GM21786 (cell line): ENCODE data around the gene C19orf12.

Source experiments
- ATAC-seq: cut with Tn5 transposase; IDR thresholded peaks from one replicate; pipeline ENCODE4 v1.9.1; 2021; ENCODE audit not compliant: unreplicated experiment

The C19orf12 gene

DNA sequence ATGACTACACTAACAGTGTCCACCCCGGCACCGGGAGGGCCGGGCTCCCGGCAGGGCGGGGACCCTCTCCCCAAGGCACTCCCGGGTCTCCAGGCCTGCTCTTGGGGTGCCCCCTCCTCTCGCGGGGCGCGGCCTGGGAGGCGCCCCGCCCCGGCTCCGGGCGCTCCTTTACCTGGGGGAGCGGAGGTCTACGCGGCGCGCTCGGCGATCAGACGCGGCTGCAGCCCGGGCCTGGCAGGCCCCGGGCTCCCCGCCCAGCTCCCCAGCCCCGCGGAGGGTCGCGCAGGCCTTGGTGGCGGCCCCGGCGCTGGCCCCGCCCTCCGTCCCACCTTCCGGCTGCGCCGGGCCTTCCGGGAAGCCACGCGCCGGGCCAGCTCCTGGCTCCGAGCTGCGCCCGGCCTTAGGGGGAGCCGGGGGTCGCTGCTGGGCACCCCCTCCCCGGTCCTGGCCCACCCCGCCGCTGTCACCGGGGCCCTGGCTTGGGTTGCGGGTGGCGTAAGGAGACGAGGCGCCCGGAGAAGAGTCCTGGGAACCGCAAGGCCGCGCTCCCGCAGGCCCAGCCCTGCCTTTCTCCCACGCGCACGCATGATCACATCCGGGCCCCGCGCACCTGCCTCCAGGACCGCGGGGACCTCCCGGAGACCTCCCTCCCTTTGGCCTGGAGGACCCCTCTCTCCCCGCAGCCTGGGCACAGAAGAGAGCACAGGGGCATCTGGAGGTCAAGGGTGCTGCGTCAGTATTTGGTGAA is at the start of gene C19orf12:
Gene C19orf12 (minus strand): TSS at position 309 of the 748 bp plus-strand sequence. CDS start 6,848 bp downstream, outside the sequence.
- ATAC-seq: peak; percentile 69

DNA sequence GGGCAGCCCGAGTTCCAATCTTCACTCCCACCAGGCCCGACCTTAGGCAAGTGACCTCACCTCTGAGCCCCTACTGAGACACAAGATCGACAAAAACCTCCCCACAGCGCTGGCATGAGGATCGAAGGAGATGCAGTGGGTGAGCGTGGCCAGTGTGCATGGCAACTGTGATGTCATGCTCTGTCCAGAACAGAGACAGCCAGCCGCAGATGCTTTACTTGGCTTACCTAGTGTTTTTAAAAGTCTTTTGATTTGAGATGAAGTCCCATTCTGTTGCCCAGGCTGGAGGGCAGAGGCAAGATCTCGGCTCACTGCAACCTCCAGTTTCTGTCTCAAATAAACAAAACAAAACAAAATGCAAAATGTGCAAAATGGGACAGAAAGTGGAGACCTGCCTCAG is 49.3 kb upstream of the C19orf12 start:
- ATAC-seq: no peak

DNA sequence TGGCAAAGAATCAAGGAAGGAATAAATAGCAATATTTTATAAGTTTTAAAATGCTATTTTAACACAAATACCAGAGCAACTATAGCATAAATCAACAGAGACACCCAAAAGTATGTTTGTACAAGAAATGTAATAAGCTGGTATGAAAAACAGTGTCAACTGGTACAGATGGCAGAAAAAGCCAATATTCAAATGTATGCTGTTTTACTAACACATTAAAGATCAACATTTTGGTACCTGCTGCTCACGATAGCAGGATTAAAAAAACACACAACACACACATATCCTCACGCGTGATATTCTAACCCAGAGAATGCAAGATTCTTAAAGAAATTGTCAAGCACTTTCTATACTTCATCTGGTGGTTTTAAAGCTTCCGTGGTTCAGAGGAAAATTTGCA is 48.1 kb upstream of the C19orf12 start:
- ATAC-seq: no peak

DNA sequence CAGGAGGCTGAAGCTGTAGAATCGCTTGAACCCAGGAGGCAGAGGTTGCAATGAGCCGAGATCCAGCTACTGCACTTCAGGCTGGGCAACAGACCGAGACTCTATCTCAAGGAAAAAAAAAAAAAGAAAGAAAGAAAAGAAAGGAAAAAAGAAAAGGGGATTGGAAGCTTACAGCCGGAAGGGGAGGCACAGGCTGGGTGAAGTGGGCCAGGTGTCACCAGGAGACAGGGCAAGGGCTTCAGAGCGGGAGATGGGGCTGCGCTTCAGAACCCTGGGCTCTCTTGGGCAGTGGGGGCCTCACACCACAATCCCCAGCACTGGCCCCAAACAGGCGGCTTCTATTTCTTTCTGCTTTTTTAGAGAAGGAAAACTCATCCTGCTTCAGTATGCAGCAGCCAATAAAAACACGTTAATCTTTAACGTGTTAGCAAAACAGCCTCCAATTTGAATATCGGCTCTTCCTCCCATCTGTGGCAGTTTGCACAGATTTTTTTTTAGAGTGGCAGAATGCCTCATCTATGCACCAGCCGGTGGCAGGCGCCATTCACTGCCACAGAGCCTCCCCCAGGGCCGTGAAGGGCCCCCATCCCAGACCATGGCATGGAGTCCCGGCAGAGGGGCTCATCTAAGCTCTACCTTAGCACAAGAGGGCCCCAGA is 46.6 kb upstream of the C19orf12 start:
- ATAC-seq: no peak

DNA sequence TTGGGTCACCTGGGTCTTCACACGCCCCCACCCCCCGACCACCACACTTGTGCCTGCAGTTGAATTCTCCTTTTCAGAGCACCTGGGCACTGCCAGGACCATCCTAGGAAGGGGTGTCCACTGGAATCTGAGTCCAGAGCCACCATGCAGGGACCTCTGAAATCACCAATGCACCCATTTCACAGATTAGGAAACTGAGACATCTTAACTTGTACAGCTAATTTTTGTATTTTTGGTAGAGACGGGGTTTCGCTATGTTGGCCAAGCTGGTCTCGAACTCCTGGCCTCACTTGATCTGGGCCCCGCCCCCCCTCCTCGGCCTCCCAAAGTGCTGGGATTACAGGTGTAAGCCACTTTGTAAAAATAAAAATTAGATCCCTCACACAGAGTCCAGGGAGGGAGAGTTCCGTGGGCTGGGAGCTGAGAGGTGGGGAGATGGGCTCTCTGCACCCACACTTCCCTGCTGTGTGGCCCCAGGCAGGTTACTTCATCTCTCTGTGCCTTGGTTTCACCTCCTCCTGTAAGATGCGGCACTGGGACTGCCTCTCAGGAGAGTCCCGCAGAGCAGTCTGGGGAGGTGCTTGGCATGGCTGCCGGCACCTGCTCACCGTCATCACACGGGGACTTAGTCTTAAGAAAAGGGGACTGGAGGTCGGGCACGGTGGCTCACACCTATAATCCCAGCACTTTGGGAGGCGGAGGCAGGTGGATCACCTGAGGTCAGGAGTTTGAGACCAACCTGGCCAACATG is 45.9 kb upstream of the C19orf12 start:
- no peak for ATAC-seq

DNA sequence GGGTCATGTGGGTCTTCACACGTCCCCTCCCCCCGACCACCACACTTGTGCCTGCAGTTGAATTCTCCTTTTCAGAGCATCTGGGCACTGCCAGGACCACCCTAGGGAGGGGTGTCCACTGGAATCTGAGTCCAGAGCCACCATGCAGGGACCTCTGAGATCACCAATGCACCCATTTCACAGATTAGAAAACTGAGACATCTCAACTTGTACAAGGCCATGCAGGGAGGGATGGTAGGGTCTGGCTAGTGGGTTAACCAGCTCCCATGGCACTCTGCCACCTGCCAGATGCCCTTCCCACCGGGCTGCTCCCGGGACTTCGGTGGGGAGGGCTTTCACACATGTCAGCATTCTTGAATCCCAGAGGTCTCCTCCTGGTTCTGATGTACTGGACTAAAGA is 44.3 kb upstream of the C19orf12 start:
- no peak for ATAC-seq

DNA sequence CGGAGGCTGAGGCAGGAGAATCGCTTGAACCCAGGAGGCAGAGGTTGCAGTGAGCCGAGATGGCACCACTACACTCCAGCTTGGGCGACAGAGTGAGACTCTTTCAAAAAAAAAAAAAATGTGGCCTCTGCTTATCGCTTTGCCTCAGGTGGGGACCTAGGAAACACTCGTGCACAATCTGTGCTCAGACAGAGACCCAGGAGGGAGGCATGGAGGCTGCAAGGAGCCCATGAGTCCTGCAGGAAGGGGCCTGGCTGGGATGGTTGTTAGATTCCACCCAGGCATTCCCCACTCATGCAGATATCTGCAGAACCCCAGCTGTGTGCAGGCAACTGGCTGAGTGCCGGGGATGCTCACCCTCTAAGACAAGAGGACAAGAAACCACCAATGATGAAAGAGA is 43.8 kb upstream of the C19orf12 start:
- ATAC-seq: no peak

DNA sequence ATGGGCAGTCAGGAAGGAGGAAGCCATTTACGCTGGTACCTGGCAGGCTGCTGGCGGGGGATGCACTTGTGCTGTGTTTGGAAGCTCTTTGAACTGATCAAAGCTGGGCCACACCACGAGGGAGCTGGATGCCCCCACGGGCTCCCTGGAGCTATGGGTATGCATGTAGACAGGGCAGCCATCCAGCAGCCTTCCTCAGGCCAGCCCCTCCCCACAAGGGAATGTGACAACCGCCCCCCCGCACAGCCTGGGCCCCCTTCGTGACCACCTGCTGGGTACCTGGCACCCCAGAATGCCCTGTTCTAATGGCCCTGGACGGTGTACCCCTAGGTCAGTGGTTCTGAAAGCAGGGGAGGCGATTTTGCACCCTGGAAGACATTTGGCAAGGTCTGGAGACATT is 42.5 kb upstream of the C19orf12 start:
- ATAC-seq: no peak

DNA sequence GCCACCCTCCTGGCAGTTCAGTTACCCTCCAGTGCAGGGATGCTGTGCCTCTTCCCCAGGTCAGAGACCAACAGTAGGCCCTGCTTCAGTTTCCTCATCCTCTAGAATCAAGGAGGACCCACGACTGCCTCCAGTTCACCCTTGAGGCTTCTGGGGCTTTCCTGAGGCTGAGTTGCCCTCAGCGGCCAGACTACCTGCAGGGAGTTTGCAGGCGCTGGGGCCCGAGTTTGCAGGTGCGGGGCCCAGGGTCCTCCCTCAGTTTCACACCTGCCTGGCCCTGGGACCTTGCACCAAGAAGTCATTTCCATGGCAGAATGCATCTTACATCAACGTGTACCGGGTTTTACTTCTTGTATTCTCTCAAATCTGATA is 38.9 kb upstream of the C19orf12 start:
- ATAC-seq: no peak

DNA sequence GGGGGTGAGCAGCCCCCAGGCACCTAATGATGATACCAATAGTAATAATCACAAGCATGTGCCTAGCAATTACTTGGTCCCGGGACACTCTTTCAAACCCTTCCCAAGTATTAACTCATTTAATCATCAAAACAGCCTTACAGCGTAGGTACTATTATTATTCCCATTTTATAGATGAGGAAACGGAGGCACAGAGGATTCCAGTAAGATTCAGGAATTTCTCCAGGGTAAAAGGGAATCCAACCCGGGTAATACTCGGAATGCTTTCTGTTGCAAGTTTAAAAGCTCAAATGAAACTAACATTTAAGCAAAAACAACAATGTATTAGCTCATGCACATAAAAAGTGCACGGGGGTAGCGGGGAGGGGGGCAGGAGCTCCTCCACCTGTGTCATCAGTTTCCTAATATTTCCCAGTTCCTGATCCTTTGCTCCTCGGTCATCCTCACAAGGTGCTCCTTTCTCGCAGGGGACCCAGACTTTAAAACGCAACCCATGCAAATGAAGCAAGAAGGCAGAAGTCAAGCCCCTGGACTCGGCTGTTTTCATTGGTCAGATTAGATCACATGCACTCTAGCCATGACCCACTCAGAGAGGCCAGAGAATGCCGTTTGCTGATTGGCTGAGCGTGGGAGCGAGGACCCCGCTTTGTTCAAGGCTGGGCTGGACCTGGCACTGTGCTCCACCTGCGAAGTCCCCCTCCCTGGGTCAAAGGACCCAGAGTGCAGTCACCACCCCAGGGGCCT is 38.3 kb upstream of the C19orf12 start:
- no peak for ATAC-seq

DNA sequence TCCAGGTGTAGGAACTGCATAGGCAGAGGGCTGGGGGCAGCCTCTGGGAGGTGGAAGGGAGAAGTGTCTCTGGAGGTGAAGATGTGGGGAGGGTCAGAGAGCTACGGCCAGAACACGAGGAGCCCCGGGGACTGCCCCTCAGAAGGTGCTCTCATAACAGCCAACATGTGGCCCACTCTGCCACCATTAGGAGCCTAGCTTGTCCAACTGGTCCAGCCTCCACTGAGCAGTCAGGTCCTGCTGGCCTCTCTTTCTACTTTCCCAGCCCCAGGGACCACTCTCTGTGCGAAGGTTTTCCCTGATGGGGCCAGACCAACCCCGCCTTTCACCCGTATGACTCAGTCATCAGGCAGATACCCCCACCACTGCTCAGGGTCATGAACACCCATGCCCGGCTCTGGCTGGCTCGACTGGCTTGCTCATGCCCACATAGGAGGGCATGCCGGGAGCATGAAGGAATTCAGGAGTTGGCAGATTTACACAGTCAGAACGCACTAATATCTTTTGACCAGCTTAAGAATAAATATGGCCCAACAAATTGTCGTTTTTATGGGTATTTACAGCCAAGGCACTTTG is 37.5 kb upstream of the C19orf12 start:
- ATAC-seq: no peak

DNA sequence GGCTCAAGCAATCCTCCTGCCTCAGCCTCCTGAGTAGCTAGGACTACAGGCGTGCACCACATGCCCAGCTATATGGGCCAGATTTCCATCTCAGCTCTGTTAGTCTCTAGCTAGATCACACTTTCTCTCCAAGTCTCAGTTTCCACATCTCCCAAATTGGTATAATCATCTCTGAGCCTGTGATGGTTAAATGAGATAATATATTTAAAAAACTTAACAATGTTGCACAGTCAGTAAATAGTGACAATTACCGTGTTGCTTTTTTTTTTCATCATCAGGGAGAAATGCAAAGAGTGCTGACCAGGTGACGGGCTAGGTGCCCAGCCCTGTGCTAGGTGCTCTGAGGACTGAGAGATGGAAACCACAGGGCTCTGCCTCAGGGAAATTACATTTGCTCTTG is 36.9 kb upstream of the C19orf12 start:
- no peak for ATAC-seq

DNA sequence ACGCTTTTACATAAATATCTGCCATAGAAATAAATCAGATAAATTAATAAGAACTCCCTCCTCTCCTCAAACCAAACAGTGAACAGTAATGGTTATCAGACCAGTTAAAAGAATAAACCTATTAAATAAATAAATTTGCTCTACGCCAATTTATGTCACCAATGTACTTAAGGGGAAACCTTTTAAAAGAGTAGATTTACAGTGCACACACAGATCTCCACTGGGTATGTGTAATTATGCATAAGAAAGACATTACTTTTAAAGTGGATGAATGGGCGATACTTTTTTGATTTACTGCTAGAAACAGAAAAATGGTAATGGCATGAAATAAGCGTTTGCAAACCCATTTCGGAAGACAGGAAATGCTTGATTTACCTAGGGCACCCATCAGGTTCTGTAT is 34.9 kb upstream of the C19orf12 start:
- no peak for ATAC-seq

DNA sequence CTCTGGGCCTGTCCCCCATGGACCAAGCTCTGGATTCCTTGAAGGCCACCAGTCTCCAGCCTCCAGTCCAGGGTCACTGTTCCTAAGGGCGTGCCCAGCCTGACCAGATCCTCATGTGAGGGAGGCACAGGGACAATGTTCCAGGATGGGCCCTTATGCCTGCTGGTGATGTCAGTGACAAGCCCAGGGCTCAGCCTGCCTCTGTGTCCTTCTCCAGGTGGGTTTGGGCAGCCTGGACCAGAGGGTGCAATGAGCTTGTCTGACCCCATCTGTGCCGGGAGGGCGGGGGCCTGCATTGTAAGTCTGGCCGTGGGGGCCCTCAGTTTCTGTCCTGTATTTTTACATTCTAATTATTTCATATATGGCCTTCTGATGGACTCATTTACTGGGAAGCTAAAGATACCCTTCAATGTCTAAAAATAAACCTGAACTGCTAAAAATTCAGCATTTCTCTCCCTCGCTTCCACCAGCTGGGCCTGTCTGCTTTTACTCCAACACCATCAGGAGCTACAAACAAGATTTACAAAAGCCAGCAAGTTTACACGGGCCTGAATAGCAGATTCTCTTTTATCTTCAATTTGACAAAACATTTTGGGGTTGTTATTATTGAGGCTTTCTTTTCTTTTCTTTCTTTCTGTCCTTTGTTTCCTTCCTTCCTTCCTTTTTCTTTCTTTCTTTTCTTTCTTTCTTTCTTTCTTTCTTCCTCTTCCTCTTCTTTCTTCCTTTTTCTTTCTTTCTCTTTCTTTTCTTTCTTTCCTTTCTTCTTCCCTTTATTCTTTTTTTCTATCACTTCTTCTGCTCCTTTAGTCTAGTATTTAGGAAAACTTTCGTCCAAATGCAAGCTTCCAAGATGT is 34.2 kb upstream of the C19orf12 start:
- ATAC-seq: no peak

DNA sequence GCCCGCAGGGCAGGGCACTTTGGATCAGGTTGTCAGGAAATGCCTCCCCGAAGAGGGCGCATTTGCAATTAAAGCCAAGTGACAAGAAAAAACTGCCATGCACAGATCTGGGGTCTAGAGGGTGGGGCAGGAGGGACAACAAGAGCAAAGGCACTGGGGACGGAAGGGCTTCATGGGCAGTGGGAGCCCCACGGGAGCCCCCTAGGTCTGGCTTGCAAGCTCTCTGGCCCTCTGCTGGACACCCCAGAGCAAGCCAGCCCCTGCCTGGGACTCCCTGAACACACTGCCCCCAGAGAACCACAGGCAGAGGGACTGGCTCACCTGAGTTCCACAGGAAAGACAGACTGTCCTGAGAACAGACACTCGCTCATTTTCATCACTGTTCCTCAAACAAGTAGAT is 30.2 kb upstream of the C19orf12 start:
- no peak for ATAC-seq

DNA sequence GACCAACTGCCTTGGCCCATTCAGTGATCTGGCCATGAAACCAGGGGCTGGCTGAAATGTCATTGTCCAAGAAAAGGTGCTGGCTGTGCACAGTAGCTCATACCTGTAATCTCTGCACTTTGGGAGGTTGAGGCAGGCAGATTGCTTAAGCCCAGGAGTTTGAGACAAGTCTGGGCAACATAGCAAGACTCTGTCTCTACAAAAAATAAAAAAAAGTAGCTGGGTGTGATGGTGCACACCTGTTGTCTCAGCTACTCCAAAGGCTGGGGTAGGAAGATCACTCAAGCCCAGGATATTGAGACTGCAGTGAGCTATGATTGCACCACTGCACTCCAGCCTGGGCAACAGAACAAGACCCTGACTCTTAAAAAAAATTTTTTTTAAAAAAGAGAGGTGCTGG is 28.6 kb upstream of the C19orf12 start:
- ATAC-seq: no peak

DNA sequence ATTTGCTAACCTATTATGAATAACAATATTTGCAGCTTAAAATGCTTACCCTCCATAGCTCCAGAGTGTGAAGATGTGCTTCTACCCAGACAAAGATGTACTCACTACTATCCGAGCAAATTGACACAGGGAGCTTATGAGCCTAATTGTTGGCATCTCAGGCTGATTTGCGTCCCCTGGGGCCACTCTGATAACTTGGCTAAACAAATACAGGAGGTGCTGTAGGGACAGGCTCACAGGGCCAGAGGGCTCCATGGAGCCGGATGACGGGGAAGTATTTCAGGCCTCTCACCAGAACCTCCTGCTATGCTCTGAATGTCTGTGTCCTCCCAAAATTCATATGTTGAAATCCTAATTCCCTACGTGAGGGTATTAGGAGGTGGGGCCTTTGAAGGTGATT is 26.7 kb upstream of the C19orf12 start:
- ATAC-seq: no peak

DNA sequence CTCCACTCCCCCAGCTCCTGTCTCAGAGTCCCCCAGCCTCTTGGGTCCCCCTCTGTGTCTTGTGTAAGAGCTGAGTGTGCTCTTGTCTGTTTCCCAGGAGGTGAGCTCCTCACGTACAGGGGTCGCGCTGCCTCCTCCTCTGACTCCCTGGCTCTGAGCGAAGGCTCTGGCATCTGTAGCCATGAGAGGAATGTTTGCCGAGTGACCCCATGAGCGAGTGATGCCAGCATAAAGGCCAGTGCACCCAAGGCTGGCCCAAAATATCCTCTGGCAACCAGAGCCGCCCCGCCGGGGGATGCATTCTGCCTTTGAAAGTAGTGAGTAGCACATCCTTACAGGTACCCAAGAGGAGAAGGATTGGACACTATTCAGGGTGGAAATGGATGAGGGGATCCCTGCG is 26.2 kb upstream of the C19orf12 start:
- ATAC-seq: no peak

DNA sequence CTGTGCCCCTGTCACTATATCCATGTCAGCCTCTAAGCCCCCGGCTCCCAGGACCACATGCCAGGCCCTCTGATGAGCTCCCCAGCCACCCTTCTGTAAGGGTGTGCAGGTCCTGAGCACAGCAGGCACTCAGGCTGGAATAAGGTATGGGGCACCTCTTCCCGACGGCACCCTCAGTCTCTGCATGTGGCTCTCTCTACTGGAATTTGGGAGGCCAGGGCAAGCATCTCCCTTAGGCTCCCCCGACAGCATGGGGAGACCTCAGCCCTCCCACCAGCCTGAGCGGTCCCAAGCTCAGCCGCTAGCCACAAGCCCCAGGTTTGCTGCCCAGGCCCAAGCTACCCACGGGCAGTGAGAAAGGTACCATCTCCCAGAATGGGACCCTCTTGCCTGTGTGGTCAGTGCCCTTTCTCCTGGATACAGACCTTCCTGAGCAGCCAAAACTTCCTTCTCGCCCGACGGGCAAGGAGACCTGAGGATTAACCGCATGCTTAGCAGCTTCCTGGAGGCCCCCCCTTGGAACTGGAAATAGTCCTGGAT is 22.5 kb upstream of the C19orf12 start:
- no peak for ATAC-seq

DNA sequence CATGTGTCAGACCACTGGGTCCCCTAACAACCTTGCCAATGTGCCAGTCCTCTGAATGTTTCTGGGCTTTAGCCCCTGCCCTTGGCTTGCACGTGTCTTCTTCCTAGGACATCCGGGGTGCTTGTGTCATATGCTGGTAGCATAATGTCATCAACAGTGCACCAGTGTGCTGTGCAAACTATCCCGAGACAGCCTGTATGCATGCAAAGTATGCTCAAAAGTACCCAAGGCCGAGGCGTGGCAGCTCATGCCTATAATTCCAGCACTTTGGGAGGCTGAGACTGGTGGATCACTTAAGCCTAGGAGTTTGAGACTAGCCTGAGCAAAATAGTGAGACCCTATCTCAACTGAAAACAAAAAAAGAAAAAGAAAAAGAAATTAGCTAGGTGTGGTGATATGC is 20.8 kb upstream of the C19orf12 start:
- ATAC-seq: no peak
